AML-193 (cell line): ENCODE data around the gene MPZL1.
"Not testable (repeated sequence)": the region's sequence is repeated elsewhere in the genome, so short reads cannot be mapped to it uniquely, and the experiment has no call there.

Experiments
- DNase-seq, 2 experiments: peaks; one replicate each; lab custom pipeline; 2025; lab: John Stamatoyannopoulos, UW

The MPZL1 gene

DNA sequence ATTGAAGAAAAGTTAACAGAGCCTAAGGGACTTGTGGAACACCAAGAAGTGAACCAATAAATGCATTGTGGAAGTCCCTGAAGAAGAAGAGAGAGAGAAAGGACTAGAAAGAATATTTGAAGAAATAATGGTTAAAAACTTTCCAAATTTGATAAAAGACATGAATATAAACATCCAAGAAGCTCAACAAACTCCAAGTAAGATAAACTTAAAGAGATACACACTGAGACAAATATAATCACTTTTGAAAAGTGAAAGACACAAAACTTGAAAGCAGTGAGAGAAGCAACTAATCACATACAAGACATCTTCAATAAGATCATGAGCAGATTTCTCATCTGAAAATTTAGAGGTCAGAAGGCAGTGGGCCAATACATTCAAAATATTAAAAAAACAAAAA, 91.2 kb downstream of the MPZL1 start:
- no peak for DNase-seq

DNA sequence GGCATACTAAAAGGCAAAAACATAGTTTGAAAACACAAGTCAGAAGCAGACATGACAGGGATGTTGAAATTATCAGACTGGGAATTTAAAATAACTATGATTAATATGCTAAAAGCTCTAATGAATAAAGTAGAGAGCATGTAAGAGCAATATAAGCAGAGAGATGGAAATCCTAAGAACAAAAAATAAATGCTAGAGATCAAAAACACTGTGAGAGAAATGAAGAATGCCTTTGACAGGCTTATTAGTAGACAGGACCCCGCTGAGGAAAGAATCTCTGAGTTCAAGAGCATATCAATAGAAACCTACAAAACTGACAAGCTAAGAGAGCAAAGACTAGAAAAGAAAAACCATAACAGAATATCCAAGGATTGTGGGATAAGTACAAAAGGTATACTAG, 93.9 kb downstream of the MPZL1 start:
- no peak for DNase-seq

DNA sequence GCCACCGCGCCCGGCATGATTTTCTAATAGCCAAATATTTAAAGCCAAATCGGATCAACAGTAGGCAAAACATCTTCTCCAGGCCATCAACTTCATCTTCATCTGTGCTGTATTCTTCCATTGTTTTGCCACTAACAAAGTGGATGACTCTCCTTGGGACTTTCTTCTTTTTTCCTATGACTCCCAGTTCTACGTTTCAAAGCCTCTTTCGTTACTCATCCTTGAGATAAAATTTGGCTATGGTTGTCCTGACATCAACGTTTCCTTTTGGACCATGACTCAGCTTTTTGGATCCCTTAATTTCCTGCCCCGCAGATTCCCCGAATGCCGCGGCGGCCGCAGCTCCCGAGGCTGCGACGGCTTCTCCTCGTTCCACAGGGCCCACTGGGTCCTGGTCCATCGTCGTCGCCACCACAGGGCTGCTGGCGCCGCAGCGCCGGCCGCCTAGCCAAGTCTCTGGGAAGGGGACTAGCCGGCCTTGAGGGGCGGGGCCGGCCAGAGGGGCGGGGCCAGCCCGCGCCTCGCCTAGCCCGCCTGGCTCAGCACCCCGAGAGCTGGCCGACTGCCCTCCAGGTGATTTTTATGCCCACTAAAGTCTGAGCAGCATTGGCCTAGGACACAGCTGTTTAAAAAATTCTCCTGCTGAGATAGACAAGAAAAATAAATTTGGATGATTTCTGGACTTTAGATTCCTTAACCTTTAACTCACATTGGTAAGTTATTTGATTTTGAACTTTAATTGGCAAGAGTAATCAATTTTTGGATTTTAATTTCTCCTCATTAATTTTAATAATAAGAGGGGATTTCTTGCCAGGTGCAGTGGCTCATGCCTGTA, 98.3 kb downstream of the MPZL1 start:
- no peak for DNase-seq

DNA sequence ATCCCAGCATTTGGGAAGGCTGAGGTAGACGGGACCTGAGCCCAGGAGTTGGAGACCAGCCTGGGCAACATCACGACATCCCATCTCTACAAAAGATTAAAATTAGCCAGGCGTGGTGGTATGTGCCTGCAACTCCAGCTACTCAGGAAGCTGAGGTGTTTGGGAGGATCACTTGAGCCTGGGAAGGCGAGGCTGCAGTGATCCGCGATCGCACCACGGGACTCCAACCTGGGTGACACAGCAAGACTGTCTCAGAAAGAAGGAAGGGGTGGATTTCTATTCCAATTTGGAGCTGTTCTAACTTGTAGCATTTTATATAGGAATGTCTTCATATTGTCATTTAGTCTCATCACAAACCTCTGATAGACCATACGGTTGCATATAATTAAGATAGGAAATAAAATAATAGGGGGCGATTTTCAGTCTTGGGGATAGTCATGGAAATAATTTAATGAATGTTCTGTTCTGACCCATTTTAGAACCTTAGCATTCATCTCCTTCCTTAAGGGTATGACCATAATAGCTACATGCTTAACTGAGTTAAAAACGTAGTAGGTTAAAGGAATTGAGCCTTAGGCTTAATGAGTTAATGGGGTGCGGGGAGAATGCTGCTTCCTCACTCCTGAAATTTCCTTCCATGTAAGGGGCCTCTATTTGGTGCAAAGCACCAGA, 99.0 kb downstream of the MPZL1 start:
- DNase-seq, result no peak

DNA sequence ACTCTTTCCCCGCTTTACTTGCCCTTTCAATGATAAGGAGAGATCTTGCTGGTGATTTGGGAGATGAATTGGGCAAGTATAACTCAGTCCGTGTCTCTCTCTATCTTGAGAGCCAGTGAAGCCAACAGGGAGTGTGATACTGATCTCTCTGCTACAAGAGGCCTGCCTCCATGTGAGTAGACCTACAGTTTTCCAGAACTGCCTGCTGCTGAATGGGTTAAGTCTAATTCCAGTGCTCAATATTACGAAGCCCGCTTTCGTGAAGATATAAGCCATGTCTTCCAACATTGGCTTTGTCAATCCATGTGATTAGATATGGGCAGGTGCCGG, 99.5 kb downstream of the MPZL1 start:
- no peak for DNase-seq

DNA sequence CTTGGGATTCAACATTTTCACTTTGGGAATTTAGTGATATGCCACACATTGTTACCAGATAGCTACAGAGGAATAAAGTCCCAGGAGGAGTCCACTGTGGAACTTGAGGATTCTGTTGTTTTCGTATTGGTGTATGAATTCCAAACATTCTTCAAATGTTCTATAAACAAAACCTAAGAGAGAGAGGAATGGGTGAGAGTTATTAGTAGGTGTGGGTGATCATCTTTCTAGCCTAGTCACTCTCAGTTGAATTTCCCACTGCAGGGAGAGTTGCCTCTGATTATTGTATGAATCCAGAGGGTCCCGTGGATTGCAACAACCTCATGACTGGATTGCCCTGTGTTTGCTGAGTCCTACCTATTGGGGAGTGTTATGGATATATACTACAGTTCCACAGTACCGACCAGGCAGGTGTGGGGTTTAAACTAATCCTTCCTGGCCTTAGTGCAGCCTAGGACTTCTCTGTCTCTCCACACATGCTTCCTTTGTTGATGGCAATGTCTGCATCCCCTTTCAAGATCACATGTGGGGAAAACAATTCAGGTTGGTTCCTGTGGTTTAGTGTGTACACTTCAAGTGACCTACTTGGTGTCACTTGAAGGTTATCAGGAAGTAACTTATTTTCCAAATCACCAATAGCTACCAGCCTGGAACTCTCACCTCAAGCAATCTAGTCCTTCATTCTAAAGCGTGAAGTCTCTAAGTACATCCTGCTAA, 100.3 kb downstream of the MPZL1 start:
- no peak for DNase-seq

DNA sequence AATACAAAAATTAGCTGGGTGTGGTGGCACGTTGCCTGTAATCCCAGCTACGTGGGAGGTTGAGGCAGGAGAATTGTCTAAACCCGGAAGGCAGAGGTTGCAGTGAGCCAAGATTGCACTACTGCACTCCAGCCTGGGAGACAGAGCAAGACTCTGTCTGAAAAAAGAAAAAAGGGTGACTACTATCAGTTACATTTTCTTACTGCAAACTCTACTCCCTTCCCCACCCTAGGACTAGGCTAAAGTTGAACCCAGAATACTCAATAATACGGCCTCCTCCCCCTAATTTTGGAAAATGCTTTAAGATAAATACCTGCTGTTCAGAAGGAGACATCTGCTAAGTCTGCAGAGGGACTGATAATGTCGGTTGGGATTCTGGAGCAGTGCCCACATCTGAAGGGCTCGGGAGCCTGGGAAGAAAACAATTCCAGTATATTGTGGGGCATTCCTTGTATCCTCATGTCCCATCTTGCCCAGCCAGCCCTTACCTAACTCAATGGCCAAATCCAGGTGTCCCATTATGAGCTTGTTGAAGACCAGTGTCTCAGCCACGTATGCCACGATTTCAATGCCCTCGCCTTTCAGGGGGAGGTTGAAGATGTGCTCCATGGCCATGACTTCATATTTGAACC, 102.5 kb downstream of the MPZL1 start:
- DNase-seq, result no peak

DNA sequence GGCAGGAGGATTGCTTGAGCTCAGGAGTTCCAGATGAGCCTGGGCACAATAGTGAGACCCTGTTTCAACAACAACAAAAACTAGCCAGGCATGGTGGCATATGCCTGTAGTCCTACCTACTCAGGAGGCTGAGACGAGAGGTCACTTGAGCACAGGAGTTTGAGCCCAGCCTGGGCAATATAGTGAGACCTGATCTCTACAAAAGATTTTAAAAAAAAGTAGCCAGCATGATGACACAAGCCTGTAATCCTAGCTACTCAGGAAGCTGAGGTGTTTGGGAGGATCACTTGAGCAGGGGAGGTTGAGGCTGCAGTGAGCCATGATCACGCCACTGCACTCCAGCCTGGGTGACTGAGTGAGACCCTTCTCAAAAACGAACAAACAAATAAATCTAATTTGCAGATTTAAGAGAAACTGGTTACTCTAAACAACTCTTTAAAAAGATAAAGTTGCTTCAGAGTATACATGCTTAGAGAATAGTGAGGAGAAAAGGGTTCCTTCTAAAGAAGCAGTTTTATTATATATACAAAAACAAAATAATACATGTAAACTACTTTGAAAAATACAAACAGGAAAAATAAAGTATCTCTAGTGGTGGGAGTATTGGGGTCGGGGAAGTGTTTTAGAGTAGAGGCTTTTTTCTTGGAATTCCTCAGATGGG, 103.8 kb downstream of the MPZL1 start:
- DNase-seq, result no peak

DNA sequence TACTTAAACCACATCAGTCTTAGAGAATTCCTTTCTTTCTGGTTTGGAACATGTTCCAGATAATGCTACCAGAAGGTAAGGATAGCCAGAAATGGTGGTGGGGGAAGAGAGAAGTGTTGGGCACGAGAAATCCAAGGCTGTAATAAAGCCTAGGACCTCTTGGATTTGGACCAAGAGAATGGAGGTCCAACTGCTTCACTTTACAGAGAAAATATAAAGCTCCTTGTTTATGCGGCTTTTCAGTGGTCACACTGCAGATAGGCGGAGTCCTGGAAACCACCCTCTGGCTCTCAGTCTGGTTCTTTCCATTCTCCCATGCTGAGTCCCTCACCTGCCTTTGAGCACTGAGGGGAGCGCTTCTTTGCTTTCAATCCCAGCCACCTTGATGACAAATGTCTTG, 104.3 kb downstream of the MPZL1 start:
- DNase-seq, result no peak

DNA sequence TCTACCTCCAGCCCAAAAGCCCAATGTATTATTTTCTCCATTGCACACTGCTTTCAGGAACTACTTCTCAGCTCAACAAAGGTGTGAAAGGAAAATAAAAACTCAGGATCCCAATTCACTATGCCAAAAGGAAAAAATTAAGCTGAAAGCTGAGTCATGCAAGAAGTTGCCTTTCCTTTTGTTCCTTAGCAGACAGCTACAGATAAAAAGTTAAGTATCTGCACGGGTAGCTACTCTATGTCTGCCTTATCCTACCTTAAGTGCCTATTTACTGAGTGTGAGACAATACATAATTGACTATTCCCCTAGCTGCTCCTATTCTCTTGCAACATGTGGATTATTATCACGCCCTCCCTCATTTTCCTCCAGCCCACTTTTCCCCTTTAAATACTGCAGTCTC, 108.1 kb downstream of the MPZL1 start:
- DNase-seq, result no peak

DNA sequence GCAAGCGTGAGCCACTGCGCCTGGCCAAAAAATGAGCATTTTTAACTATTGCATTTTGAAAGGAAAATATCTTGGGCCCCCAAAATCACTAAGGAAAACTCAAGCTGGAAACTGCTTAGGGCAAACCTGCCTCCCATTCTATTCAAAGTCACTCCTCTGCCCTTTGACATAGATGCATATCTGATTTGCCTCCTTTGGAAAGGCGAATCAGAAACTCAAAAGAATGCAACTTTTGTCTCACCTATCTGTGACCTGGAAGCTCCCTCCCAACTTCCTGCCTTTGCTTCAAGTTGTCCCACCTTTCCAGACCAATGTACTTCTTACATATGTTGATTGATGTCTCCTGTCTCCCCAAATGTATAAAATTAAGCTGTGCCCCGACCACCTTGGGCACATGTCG, 108.9 kb downstream of the MPZL1 start:
- DNase-seq, result not testable (repeated sequence)

DNA sequence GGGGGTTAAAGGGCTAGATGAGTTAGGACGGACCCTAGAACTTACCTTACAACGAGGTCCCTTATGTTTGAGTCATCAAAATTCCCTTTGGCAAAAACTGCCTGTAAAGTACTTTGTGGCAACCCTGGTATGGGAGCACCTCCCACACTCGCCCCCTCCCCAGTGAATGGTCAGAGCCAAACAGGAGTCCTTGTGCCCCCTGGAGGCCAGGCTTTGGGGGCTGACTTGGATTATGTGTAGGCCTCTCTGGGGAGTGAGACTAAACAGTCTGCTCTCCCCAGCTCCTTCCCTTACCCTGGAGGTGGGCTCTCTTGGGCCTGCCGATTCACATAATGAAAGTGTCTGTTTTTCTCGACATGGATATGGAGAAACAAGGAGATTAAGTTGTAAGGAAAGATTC, 110.9 kb downstream of the MPZL1 start:
- no peak for DNase-seq

DNA sequence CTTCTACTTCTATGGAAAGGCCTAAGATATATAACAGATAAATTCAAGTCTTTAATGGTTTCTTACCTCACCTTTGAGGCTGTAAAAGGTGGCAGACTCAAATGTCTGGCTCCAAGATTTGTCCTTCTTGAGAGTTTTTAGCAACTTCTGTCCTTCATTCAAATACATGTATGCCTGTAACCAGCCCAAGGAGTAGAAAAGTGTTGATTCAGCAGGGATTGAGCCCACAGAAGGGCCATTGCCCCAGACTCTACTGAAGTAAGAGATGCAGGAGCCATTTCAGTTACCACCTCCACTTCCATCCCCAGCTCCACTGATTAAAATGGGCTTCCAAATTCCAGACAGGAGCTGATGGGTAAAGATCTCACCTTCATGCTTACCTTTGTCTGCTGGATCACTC, 112.1 kb downstream of the MPZL1 start:
- no peak for DNase-seq

DNA sequence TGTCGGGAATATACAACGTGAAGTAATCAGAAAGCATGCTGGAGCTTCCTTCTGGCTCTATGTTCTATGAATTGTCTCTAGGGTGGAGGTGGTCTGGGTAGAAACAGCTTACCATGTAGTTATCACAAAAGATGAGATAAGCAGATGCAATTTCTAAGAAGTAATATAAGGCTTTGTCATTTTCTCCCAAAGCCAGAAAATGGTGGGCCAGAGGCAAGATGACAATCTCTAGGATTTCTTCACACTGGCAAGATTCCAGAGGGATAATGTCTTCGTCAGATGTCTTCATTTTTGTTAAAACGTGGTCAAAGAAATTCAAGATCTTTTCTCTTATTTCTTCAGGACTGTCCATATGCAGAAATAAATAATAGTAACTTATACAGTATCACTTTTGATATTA, 114.4 kb downstream of the MPZL1 start:
- DNase-seq, result no peak

DNA sequence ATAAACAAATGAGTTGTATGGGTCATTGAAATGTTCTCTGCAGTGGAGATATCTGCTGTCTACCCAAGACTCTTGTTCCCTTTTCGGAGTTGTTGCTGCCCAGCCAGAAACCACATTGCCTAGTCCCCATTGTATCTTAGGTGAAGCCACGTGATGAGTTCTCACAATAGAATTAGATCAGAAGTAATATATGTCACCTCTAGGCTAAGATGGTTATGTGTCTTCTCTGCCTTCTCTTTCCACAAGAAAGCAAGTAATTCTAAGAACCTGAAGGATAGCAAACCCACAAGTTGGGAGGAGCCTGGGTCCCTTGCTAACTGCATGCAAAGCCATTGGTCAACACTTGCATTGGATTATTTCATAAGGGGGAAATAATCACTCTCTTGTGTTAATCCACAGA, 115.5 kb downstream of the MPZL1 start:
- no peak for DNase-seq

DNA sequence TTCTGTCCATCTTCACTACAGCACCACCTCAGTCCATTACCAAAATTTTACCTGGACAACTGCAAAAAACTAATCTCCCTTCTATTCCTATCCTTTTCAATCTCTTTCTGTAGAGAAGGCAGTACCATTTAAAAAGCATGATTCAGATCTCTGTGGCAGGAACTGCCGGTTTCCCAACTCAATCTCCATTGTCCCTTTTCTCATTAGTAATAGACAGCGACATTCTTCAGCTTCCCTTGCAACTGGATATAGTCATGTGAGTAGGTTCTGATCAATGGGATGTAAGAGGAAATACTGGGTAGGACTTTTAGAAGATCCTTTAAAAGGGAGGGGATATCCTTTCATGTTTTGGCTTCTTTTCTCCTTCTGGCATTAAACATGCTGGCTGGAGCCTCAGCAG, 117.2 kb downstream of the MPZL1 start:
- DNase-seq, result no peak
